Limb (tissue), 2 donors: ENCODE data around the gene AIFM2.

Experiments used
- DNase-seq, 2 donors: peaks; one replicate each; pipeline ENCODE4 v3.0.0-alpha.2; 2016; ENCODE audit errors: extremely low spot score in 2 of 2

Gene AIFM2

DNA sequence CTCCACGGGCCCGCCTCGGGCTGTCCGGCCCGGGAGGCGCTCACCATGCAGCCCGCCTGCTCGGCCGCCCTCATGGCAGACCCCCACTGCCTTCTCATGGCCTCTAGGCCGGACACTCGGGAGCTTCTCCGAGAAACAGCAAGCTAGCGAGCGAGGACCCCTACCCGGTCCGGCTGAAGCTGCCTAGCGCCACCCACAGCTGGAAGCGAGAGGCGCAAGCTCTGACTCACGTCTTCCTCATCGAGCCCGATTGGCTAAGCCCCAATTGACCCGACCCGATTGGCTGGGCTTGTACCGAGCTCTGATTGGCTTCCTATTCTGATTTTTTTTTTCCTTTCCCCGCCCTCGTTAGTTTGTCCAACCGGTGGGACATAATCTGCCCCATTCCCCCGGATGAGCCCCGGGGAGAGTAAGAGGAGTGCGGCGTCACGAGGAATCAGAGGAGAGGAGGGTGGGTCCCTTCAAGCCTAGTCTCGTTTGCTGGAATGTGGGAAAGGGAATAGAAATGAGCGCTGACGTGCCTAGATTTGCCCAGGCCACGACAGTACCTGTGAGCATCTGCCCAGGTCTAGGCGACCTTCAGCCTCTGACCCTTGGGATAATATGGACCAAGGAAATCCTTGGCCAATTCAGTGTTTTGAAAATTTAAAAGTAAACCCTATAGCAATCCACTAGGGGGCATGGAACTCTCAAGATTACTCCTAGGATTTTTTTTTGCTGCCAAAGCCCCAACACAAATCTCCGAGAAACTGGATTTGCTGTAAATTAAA lies 14.0 kb upstream of the AIFM2 start, which contains the start of gene TYSND1:
TYSND1 (minus strand) TSS at position 212 of the 770 bp plus-strand sequence; CDS start at position 98, 114 bp downstream.
- DNase-seq, result peak; percentile 97 to 98

DNA sequence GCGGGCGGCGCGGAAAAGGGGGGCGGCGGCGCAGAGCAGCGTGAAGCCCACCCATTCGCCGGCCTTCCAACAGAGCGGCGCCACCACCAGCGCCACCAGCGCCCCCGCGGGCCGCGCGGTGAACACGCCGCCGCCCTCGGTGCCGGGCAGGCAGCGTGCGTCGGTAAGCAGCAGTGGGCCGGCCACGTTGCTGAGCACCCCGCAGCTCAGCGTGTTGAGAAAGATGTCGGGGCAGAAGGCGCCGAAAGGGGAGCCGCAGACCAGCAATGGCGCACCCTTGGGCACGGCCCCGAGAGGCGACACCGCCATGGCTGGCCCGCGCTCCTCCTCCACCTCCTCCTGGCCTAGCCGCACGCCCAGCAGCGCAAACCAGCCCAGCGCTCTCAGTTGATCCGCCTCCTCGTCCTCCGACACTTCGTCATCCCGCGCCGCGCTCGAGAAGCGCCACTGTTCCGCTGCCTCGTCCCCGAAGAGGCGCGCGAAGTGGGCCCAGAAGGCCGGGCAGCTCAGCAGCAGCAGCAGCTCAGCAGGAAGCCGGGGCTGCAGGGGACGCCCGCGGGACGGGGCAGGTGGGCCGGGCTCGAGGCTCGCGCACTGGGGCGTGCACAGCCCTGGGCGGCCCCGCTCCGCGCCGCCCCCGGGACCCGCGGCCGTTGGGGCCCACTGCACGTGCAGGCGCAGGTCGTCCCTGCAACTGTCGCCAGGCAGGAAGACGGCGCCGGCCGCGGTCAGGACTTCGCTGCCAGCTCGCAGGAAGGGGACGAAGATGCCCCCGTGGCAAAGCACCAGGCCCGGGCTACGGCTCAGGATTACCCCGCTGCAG lies 13.3 kb upstream of the AIFM2 start:
- DNase-seq, result peak; percentile 34 to 82

GRCh38 chr10:70145166-70145665 lies 12.6 kb upstream of the AIFM2 start:
- no peak for DNase-seq

GRCh38 chr10:70144372-70145110 lies 11.9 kb upstream of the AIFM2 start:
- DNase-seq, result no peak

DNA sequence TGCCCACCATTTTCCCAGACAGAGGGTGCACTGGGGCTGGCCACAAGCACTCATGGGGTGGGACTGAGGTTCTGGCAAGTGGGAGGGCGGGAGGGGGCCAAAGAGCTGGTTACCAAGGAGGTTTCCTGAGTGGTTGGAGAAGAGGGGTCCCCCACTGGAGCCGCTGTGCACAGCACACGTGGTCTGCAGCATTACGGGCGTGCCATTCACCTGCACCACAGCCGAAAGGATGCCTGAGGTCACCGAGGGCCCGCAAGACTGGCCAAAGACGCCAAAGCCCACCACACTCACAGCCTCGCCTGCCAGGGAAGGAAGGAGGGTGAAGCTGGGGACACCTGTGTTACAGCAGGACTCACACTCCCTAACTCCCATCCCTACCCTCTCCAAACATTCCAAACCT lies 9.9 kb upstream of the AIFM2 start:
- DNase-seq, result no peak

DNA sequence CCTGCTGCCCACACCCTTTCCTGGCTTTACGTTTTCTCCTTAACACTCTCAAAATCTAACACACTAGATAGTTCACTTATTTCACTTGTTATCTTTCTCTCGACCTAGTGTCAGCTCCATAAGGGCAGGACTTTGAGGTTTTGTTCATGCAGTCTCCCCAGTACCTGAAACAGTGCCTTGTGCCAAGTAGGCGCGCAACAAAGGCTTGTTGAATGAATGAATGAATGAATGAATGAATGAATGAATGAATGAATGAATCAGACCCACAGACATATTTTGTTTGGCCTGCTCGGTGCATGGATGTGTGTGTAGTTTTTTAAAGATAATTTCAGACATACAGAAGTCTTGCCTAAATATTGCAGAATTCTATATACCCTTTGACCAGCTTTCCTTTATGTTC lies 7.7 kb upstream of the AIFM2 start:
- DNase-seq, result no peak

- DNase-seq, result no peak
Measured at GRCh38 chr10:70139997-70140250, 7.3 kb upstream of the AIFM2 start.

DNA sequence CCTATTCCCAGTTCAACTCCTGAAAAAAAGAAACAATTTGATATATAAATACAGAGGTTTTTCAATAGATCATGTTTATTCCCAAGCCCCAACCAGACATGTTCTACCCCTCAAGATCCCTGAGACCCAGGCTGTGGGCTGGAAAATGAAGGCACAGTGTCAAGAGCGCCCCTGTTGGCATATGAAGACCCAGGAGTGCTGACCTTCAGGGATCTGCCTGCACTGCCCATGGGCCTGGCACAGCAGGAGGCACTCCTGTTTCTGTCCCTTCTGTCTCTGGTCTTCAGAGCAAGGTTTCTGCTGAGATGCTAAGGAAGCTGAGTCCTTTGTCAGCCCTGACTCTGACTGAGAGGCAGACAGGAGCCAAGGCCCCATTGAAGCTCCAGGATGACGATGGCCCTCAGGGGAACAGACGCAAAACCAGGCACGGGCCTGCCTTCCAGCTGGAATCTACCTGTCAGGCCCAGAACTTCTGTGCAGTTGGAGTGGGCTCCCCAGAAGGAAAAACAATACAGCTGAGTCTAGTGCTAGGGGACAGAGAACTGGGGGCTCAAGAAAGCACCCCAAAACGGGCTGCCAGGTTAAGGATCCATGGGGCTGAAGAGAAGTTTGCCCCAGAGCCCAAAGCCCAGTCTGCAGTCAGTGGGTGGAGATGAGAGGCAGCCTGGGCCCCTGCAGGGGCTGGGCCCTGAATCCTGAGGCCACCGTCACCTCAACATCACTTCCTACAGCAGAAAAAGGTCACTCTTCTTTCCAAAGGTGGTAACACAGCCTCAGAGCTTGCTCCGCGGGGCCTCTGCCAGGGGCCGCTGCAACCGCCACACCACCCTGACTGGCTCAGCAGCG lies 6.7 kb upstream of the AIFM2 start:
- DNase-seq, result no peak

GRCh38 chr10:70137927-70138883 lies 5.6 kb upstream of the AIFM2 start:
- no peak for DNase-seq

DNA sequence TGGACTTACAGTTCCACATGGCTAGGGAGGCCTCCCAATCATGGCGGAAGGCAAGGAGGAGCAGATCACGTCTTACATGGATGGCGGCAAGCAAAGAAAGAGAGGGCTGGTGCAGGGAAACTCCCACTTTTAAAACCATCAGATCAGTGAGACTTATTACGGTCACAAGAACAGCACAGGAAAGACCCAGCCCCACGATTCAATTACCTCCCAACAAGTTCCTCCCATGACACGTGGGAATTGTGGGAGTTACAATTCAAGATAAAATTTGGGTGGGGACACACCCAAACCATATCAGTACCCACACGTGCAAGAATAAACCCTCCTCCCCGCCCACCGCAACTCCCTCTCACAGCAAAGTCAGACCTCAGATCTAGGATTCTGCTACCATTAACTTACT lies 4.5 kb upstream of the AIFM2 start:
- DNase-seq, result no peak

GRCh38 chr10:70135684-70136083 lies 3.1 kb upstream of the AIFM2 start:
- DNase-seq, result no peak

DNA sequence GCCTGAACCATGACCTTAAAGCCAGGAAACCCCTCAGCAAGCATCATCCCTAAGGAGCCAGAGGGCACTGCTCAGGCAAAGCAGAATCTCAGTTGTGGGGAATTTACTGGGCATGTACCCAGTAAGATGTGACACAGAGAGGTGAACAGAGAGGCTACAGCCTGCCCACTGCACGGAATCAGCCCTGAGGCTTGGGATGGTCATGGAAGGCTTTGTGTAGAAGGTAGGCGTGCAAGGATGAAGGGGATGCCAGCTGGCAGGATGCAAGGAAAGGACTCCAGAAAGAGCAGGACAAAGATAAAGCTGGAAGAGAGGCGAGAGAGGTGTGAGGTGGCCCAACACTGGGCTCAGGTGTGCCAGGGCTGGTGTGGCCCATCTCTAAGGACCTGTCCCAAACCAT lies 2.4 kb upstream of the AIFM2 start:
- DNase-seq, result no peak

- no peak for DNase-seq
Measured at GRCh38 chr10:70131560-70131937, 1.1 kb downstream of the AIFM2 start.

GRCh38 chr10:70130878-70131559 lies 1.6 kb downstream of the AIFM2 start:
- DNase-seq, result no peak

GRCh38 chr10:70126700-70127395 lies 5.8 kb downstream of the AIFM2 start:
- DNase-seq, result no peak

- DNase-seq, result no peak
Measured at GRCh38 chr10:70125918-70126552, 6.6 kb downstream of the AIFM2 start.

- DNase-seq, result no peak
Measured at GRCh38 chr10:70124918-70125317, 7.7 kb downstream of the AIFM2 start.

GRCh38 chr10:70124415-70124814 lies 8.2 kb downstream of the AIFM2 start:
- DNase-seq, result no peak
